H1 (cell line): Measurements from ENCODE around the gene SH3TC2. TPM values are rescaled to one million over a fixed set of nuclear protein-coding genes. Genes with fewer than 3 reads are reported as not detected.
A peak's percentile ranks its signal among the peaks of the same experiment; 100 is the strongest.

ENCODE experiments used
- CTCF ChIA-PET: fragments of 300-600 bp; sonication (Branson Sonifier 250); formaldehyde crosslinking; loops from one replicate; lab custom pipeline; 2021; ENCODE audit not compliant: partially characterized antibody; lab: Charles Lee
- POLR2A ChIA-PET: fragments of 300-600 bp; sonication (Branson Sonifier 250); formaldehyde crosslinking; loops from one replicate; lab custom pipeline; 2021; ENCODE audit warnings: inconsistent platforms; ENCODE audit not compliant: partially characterized antibody; lab: Charles Lee
- DNase-seq, 2 experiments: peaks; one replicate each; pipeline versions ENCODE4 v3.0.0 to v3.0.0-alpha.2; 2010 to 2022; ENCODE audit warnings: low spot score in 2 of 2, low read depth in 1 of 2, mixed read lengths in 1 of 2
- FAIRE-seq: peaks from 2 replicates; lab custom pipeline; 2011; peaks lifted over from hg19 to GRCh38; lab: Jason Lieb, UNC
- H2AFZ ChIP-seq: 2 replicates; pipeline ENCODE4 v1.8.1; 2012; ENCODE audit warnings: low read length, inconsistent platforms
- H2AK5ac ChIP-seq: 2 replicates; pipeline ENCODE4 v1.6.1; 2013; ENCODE audit warnings: low read depth, low read length
- H2BK120ac ChIP-seq: replicated peaks from 2 replicates; pipeline ENCODE3; 2013; ENCODE audit warnings: low read depth, low read length, inconsistent platforms
- H2BK12ac ChIP-seq: 2 replicates; pipeline ENCODE4 v1.6.1; 2013; ENCODE audit warnings: low read depth, low read length
- H2BK15ac ChIP-seq: 2 replicates; pipeline ENCODE4 v1.6.1; 2013; ENCODE audit warnings: low read length
- H2BK20ac ChIP-seq: 2 replicates; pipeline ENCODE4 v1.6.1; 2013; ENCODE audit warnings: low read length
- H2BK5ac ChIP-seq: 2 replicates; pipeline ENCODE4 v1.6.1; 2013; ENCODE audit warnings: low read depth, low read length
- H3K14ac ChIP-seq: 2 replicates; pipeline ENCODE4 v1.6.1; 2013; ENCODE audit warnings: inconsistent platforms; ENCODE audit not compliant: insufficient read length
- H3K18ac ChIP-seq: 2 replicates; pipeline ENCODE4 v1.6.1; 2013; ENCODE audit warnings: low read length; ENCODE audit errors: extremely low read depth
- H3K23ac ChIP-seq: 2 replicates; pipeline ENCODE4 v1.6.1; 2013; ENCODE audit warnings: inconsistent platforms; ENCODE audit not compliant: insufficient read length
- H3K23me2 ChIP-seq: 2 replicates; pipeline ENCODE4 v1.6.1; 2013; ENCODE audit warnings: low read depth, low read length
- H3K27ac ChIP-seq: 2 replicates; pipeline ENCODE4 v1.6.1; 2011; ENCODE audit warnings: low read depth, low read length, inconsistent platforms
- H3K27me3 ChIP-seq, 4 experiments: replicated peaks in 1 of 4; 1 replicate in 1 of 4; 2 replicates in 3 of 4; pipeline versions ENCODE4 v1.6.1 to v1.8.1; 2011 to 2013; ENCODE audit warnings: low read length in 3 of 4, mild to moderate bottlenecking in 3 of 4, inconsistent platforms in 2 of 4, mixed read lengths in 2 of 4, moderate library complexity in 1 of 4; ENCODE audit not compliant: control insufficient read depth in 3 of 4, insufficient read depth in 3 of 4; ENCODE audit errors: extremely low read depth in 1 of 4
- H3K36me3 ChIP-seq, 4 experiments: 2 replicates each; pipeline versions ENCODE4 v1.6.1 to v1.8.1; 2011 to 2013; ENCODE audit warnings: mild to moderate bottlenecking in 4 of 4, low read length in 3 of 4, moderate library complexity in 2 of 4, control low read depth in 1 of 4, inconsistent platforms in 1 of 4; ENCODE audit not compliant: insufficient read depth in 4 of 4, control insufficient read depth in 2 of 4
- H3K4ac ChIP-seq: replicated peaks from 2 replicates; pipeline ENCODE3; 2013; ENCODE audit warnings: low read length, low read depth, mixed read lengths, inconsistent platforms; ENCODE audit not compliant: insufficient read length
- H3K4me1 ChIP-seq, 4 experiments: replicated peaks in 1 of 4; 1 replicate in 1 of 4; 2 replicates in 3 of 4; pipeline versions ENCODE4 v1.6.1 to v1.8.1; 2011 to 2013; ENCODE audit warnings: low read length in 3 of 4, inconsistent platforms in 2 of 4, mixed read lengths in 1 of 4; ENCODE audit not compliant: insufficient read depth in 4 of 4, control insufficient read depth in 3 of 4
- H3K4me2 ChIP-seq, 2 experiments: 2 replicates each; pipeline versions ENCODE4 v1.6.1 to v1.8.1; 2011 to 2013; ENCODE audit warnings: low read depth in 2 of 2, low read length in 2 of 2, control low read depth in 1 of 2, inconsistent platforms in 1 of 2, mild to moderate bottlenecking in 1 of 2; ENCODE audit not compliant: insufficient read depth in 1 of 2
- H3K4me3 ChIP-seq, 4 experiments: fragments of 200-600, 300-600 bp in 1 of 4; sonication (generic), shearing (Covaris generic), sonication (Bioruptor Twin) in 1 of 4; 2 replicates each; pipeline versions ENCODE4 v1.5.1 to v1.8.1; 2011 to 2016; ENCODE audit warnings: low read length in 4 of 4, low read depth in 3 of 4, control low read depth in 2 of 4, inconsistent platforms in 2 of 4, mild to moderate bottlenecking in 2 of 4, mixed read lengths in 1 of 4, moderate library complexity in 1 of 4; ENCODE audit not compliant: insufficient read depth in 2 of 4; ENCODE audit errors: extremely low read depth in 1 of 4
- H3K56ac ChIP-seq: replicated peaks from 2 replicates; pipeline ENCODE3; 2013; ENCODE audit warnings: low read depth, mild to moderate bottlenecking, mixed read lengths, low read length, inconsistent platforms; ENCODE audit not compliant: insufficient read length
- H3K79me1 ChIP-seq: 2 replicates; pipeline ENCODE4 v1.6.1; 2013; ENCODE audit warnings: low read depth, low read length, control low read depth
- H3K79me2 ChIP-seq, 2 experiments: 2 replicates each; pipeline versions ENCODE4 v1.6.1 to v1.8.1; 2012 to 2013; ENCODE audit warnings: low read length in 2 of 2, mild to moderate bottlenecking in 2 of 2, inconsistent platforms in 1 of 2; ENCODE audit not compliant: insufficient read depth in 2 of 2, control insufficient read depth in 1 of 2
- H3K9ac ChIP-seq, 4 experiments: replicated peaks in 1 of 4; 1 replicate in 1 of 4; 2 replicates in 3 of 4; pipeline versions ENCODE4 v1.6.1 to v1.8.1; 2011 to 2013; ENCODE audit warnings: low read depth in 3 of 4, low read length in 3 of 4, control low read depth in 2 of 4, mild to moderate bottlenecking in 2 of 4, moderate library complexity in 2 of 4, inconsistent platforms in 1 of 4; ENCODE audit errors: extremely low read depth in 1 of 4
- H3K9me3 ChIP-seq, 2 experiments: 2 replicates each; pipeline versions ENCODE4 v1.6.1 to v1.8.1; 2012 to 2013; ENCODE audit warnings: mild to moderate bottlenecking in 2 of 2, moderate library complexity in 2 of 2, control low read depth in 1 of 2, inconsistent platforms in 1 of 2, low read depth in 1 of 2, low read length in 1 of 2, mixed read lengths in 1 of 2; ENCODE audit not compliant: insufficient read depth in 2 of 2
- H4K20me1 ChIP-seq, 2 experiments: replicated peaks in 1 of 2; 2 replicates each; pipeline versions ENCODE3 to v1.8.1; 2011 to 2013; ENCODE audit warnings: inconsistent platforms in 2 of 2, low read length in 2 of 2, mild to moderate bottlenecking in 1 of 2; ENCODE audit not compliant: insufficient read depth in 2 of 2, control insufficient read depth in 1 of 2
- H4K5ac ChIP-seq: 2 replicates; pipeline ENCODE4 v1.6.1; 2013; ENCODE audit warnings: low read length, low read depth, mixed read lengths, inconsistent platforms; ENCODE audit not compliant: insufficient read length
- H4K8ac ChIP-seq: 2 replicates; pipeline ENCODE4 v1.8.0; 2013; ENCODE audit warnings: mild to moderate bottlenecking, moderate library complexity, low read length, inconsistent platforms; ENCODE audit not compliant: insufficient read depth; ENCODE audit errors: extremely low read depth
- H4K91ac ChIP-seq: replicated peaks from 2 replicates; pipeline ENCODE3; 2013; ENCODE audit warnings: low read length, mixed read lengths, inconsistent platforms; ENCODE audit not compliant: insufficient read length
- BRCA1 ChIP-seq: IDR thresholded peaks from 2 replicates; pipeline ENCODE4 v1.6.1; 2012; ENCODE audit warnings: low read depth, low read length, improper control_type of control experiment
- CHD1 ChIP-seq: IDR thresholded peaks from 2 replicates; pipeline ENCODE4 v1.6.1; 2012; ENCODE audit warnings: low read depth, low read length, improper control_type of control experiment
- KDM5A ChIP-seq: fragments of 200-600 bp; IDR thresholded peaks from 2 replicates; pipeline ENCODE4 v1.7.1; 2012; ENCODE audit warnings: mild to moderate bottlenecking, low read length, inconsistent platforms, mixed read lengths
- MAX ChIP-seq: IDR thresholded peaks from 2 replicates; pipeline ENCODE4 v1.6.1; 2012; ENCODE audit warnings: inconsistent platforms
- RFX5 ChIP-seq: IDR thresholded peaks from 2 replicates; pipeline ENCODE4 v1.6.1; 2011; ENCODE audit warnings: low read depth, low read length, improper control_type of control experiment, borderline replicate concordance
- SP2 ChIP-seq: IDR thresholded peaks from 2 replicates; pipeline ENCODE4 v1.6.1; 2012; ENCODE audit warnings: mild to moderate bottlenecking, low read length, inconsistent platforms
- SP4 ChIP-seq: IDR thresholded peaks from 2 replicates; pipeline ENCODE4 v1.6.1; 2012; ENCODE audit warnings: low read length, inconsistent platforms
- SUZ12 ChIP-seq: fragments of 200-600 bp; sonication (generic); IDR thresholded peaks from 2 replicates; pipeline ENCODE4 v1.6.1; 2012; ENCODE audit warnings: mild to moderate bottlenecking, inconsistent platforms, low read length, moderate library complexity, mixed read lengths
- WGBS, 2 experiments: shearing (Covaris generic) in 1 of 2; methylation state at CpG; one replicate each; pipeline versions ENCODE4 v1.1.6 to v1.1.7; 2013 to 2015; ENCODE audit warnings: low lambda C conversion rate in 2 of 2, mixed read lengths in 2 of 2, inconsistent platforms in 1 of 2, low coverage in 1 of 2, missing lambda C conversion rate in 1 of 2; ENCODE audit not compliant: insufficient replicate concordance in 2 of 2, insufficient coverage in 1 of 2, insufficient read length in 1 of 2; ENCODE audit errors: extremely low coverage in 1 of 2, missing lambda C conversion rate in 1 of 2; 5-methylcytosine and 5-hydroxymethylcytosine counted together
- polyA plus RNA-seq, 7 experiments: library from polyadenylated mRNA; depleted of rRNA in 3 of 7; stranded (reverse) in 5 of 7; unstranded in 2 of 7; fragments of >200 nt in 5 of 7; fragments of 200-250 nt in 2 of 7; gene quantifications; 1 replicate in 5 of 7; 2 replicates in 1 of 7; 4 replicates in 1 of 7; pipeline versions ENCODE4 v1.2.1 to v1.2.3, GENCODE V29; 2011 to 2013; ENCODE audit warnings: missing spikeins in 2 of 7, mixed read lengths in 2 of 7
- total RNA-seq: library from RNA; stranded (reverse); fragmentation: NEBNext Ultra II Directional; extraction: Animal tissue kit (Norgen Biotek cat#: 25700); gene quantifications from 2 replicates; pipeline ENCODE4 v1.2.1, GENCODE V29; 2021

Gene SH3TC2
- total and polyA plus RNA-seq, 2 of the 8 experiments (the other 6 are each of a cell fraction or from before 2014, with no cell fraction given): 0.11 to 0.80 TPM

GRCh38 chr5:148967783-148968182 is 95.1 kb downstream of the SH3TC2 start:
- Histone ChIP-seq H4K91ac (no peak overlapping the region), H2BK20ac (no peak overlapping the region), H2BK5ac (no peak overlapping the region), H2AK5ac (no peak overlapping the region), H3K27ac (no peak overlapping the region), H4K20me1 (no peaks in the 10 kb centered on the region), H2BK15ac (no peak overlapping the region), H3K23me2 (no peaks in the 10 kb centered on the region), H3K4me2 (no peak overlapping the region), H3K56ac (no peak overlapping the region), H2BK120ac (no peak overlapping the region), H3K79me1 (no peaks in the 10 kb centered on the region), H3K23ac (no peak overlapping the region), H2BK12ac (no peak overlapping the region), H3K18ac (no peak overlapping the region), H4K5ac (no peak overlapping the region), H3K4ac (no peak overlapping the region), H2AFZ (peak overlapping the region; percentile 73; the same call in 1 of the 2 replicates), H3K27me3 (no peaks in the 10 kb centered on the region), H3K4me3 (no peak overlapping the region), H3K36me3 (no peaks in the 10 kb centered on the region; a peak in 1 of 8 replicates), H3K9me3 (no peaks in the 10 kb centered on the region), H3K9ac (no peak overlapping the region), H3K79me2 (no peaks in the 10 kb centered on the region), H4K8ac (no peak overlapping the region), H3K4me1 (no peaks in the 10 kb centered on the region; a peak in 2 of 7 replicates), H3K14ac (no peak overlapping the region)
- FAIRE-seq: no peak
- no peak for TF ChIP-seq SP2
- no peak for TF ChIP-seq BRCA1
- no peak for TF ChIP-seq SP4
- no peak for TF ChIP-seq SUZ12
- no peak for TF ChIP-seq KDM5A
- TF ChIP-seq MAX: no peak
- TF ChIP-seq RFX5: no peak
- TF ChIP-seq CHD1: no peak
- CTCF ChIA-PET: interaction anchor here (0.6 to 25.4 kb wide), 9 partner anchors 10 to 570 kb away, joined by 3 to 433 read pairs (median 4); no protein-coding TSS in a partner anchor
- POLR2A ChIA-PET: no interaction called here
- peak in 1 of 2 experiments; percentile 11 for DNase-seq
- 88% methylated on average over 4 of the region's 4 CpGs; no CpG with 5 or more reads in 1 of the 2 experiments for WGBS, 2 experiments
